GM21515 (cell line): Measurements from ENCODE around the gene TMEM50B.
"Not testable (repeated sequence)": the region's sequence is repeated elsewhere in the genome, so short reads cannot be mapped to it uniquely, and the experiment has no call there.

Experiments
- ATAC-seq: cut with Tn5 transposase; IDR thresholded peaks from one replicate; pipeline ENCODE4 v1.9.1; 2021; ENCODE audit not compliant: unreplicated experiment

The TMEM50B gene

DNA sequence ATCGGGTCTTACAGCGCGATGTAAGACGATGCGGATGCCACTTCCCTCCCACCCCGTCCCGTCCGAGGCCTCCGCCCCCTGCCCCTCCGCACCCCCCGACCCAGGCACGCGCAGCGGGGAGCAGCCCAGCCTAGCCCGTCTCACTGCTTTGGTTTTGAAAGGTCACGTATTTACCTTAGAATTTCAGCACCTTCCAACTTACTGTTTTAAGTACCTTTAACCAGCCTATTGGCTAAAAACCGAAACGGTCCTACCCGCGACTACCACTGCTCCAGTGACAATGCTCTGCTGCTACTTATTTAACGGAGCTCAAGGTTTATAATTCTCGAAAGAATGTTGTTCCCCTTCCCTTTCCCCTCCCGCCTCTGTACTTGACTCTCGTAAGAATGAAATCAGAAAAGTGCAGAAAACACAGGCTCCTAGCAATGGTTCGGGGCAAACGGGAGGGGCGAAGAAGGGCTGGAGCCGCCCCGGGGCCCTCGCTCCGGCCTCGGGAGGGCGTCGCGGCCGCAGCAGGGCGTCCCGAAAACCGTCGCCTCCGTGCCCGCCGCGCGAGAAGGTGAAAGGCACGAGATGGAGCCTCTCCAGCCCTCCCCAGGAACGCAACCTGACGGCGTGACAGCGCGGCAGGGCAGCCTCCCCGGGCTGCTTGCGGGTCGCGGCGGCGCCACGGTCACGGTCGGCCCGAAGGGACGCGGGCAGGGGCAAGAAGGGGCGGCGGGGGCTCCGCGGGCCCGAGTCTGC lies 667 bp downstream of the TMEM50B start:
- peak; percentile 26 for ATAC-seq

DNA sequence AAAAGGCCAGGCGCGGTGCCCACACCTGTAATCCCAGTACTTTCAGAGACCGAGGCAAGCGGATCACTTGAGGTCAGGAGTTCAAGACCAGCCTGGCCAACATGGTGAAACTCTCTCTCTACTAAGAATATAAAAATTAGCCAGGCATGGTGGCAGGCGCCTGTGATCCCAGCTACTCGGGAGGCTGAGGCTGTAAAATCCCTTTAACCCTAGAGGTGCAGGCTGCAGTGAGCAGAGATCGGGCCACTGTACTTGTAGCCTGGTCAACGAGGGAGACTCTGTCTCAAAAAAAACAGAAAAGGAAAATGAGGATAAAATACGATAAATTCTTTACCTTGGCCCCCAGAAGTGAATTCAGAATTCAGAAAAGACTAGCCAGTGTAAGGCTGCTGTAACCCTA lies 1.6 kb downstream of the TMEM50B start:
- ATAC-seq = no peak

DNA sequence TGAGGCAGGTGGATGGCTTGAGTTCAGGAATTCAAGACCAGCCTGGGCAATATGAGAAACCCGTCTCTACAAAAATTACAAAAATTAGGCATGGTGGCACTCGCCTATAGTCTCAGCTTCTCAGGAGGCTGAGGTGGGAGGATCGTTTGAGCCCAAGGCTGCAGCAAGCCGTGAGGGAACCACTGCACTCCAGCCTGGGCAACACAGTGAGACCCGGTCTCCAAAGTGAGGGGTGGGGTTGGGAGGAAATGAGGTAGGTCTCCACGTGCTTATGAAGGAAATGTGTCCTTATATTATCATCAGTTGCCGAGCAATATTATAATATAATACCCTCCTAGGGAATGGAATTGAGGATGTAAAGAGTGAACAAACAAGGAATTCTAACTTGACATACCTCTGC lies 2.7 kb downstream of the TMEM50B start:
- no peak for ATAC-seq

DNA sequence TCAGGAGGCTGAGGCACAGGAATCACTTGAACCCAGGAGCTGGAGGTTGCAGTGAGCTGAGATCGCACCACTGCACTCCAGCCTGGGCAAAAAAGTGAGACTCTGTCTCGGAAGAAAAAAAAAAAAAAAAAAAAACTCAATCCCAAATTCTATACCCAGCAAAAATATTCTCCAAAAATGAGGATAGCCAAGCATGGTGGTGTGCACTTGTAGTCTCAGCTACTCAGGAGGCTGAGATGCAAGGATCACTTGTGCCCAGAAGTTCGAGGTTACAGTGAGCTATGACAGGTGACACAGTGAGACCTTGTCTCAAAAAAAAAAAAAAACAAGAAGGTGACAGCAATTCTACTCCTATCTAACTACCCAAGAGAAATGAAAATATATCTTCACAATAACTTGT lies 6.4 kb downstream of the TMEM50B start:
- no peak for ATAC-seq

DNA sequence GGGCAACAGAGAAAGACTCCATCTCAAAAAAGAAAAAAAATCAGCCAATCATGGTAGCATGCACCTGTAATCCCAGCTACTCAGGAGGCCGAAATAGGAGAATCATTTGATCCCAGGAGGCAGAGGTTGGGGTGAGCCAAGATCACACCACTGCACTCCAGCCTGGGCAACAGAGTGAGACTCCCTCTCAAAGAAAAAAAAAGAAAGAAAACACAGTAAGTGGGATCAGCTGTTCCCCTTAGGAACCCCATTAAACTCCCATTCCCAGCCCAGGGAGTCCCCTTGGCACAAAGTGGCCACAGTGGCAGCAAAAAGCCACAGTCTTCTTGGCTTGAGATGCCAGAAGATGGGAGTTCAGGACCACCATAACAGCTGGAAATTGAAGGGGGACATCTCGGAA lies 9.1 kb downstream of the TMEM50B start:
- ATAC-seq = no peak

DNA sequence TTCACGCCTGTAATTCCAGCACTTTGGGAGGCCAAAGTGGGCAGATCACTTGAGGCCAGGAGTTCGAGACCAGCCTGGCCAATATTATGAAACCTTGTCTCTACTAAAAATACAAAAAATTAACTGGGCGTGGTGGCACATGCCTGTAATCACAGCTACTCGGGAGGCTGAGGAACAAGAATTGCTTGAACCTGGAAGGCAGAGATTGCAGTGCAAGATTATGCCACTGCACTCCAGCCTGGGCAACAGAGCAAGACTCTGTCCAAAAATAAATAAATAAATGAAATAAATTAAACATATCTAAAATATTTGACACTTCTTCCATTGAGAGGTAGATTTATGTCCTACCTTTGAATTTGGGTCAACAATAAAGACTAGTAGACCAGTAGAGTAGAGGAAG lies 10.6 kb downstream of the TMEM50B start:
- ATAC-seq = not testable (repeated sequence)

- no peak for ATAC-seq
Measured at GRCh38 chr21:33461538-33462250, 18.1 kb downstream of the TMEM50B start.

GRCh38 chr21:33458861-33459260 lies 20.9 kb downstream of the TMEM50B start:
- no peak for ATAC-seq

- no peak for ATAC-seq
Measured at GRCh38 chr21:33455686-33456446, 23.9 kb downstream of the TMEM50B start.

- no peak for ATAC-seq
Measured at GRCh38 chr21:33452362-33452761, 27.4 kb downstream of the TMEM50B start.

DNA sequence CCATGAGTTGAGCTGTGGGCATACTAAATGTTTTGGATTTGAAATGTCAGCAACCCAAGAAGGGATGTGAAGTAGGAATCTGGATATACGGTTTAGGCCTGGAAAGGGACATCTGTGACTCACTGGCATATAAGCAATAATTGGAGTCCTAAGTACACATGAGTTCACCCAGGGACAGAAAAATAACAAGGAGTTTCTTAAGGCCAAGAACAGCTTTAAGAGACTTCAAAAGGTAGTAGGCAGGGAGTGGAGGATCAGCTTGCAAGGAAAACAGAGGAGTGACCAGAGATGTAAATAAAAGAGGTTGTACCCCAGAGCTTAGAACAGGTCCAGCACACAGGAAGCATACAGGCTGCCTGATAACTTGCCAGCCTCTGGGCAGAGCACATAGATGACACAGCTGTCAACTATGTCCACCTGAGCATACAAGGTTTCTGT lies 28.1 kb downstream of the TMEM50B start:
- ATAC-seq = no peak

- ATAC-seq = no peak
Measured at GRCh38 chr21:33449616-33450015, 30.2 kb downstream of the TMEM50B start.

GRCh38 chr21:33446620-33447019 lies 33.2 kb downstream of the TMEM50B start:
- not testable (repeated sequence) for ATAC-seq

- ATAC-seq = no peak
Measured at GRCh38 chr21:33444499-33444898, 35.3 kb downstream of the TMEM50B start.

DNA sequence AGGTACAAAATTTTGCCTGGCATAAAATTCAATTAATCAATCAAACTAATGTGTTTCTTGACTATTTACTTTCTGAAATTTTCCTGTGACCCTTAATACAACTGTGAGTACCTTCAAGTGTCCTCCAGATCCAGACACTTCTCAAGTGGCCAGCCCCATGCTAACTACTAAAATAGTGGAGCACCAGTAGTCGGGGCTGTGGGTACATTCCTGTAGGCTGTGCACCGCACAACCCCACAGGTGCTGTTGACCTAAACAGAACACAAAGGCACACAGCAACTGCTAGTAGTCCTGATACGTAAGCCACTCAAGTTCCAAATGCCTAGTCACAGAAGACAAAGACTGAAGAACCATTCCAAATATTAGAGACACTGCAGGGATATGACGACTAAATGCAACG lies 36.6 kb downstream of the TMEM50B start:
- ATAC-seq = no peak

DNA sequence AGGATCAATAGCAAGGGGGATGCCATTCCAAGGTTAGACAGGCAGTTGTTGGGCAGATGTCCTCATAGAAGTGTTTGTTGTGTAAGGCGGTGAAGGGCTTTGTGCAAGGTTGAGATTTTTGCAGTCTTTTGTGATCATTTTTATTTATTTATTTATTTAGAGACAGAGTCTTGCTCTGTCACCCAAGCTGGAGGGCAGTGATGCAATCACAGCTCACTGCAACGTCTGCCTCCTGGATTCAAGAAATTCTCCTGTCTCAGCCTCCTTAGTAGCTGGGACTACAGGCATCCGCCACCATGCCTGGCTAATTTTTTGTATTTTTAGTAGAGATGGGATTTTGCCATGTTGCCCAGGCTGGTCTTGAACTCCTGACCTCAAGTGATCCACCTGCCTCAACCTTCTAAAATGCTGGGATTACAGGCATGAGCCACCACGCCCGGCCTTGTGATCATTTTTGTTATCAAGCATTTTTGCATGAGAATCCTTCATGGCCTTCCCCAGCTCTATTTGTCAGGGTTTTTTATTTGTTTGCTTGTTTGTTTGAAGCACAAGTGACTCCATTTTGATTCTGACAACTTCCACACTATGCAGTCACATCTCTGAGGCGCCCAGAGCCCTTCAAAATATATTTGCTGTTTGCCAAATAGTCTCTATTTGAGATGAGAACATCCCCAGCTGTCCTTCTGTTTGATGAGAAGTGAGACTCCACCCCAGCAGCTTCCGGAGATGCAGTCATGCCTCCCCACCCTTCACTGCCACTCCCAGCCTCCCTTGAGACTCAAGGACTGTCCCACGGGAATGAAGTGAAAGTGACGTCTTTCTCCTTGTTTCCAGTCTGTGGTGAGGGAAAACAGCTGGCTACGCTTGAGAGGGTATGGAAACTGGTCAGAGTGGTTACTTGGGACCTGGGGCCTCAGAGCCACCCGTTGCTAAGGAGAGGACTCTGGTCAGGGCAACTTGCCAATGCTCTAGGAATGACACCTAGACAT lies 38.0 kb downstream of the TMEM50B start:
- peak; percentile 78 for ATAC-seq

GRCh38 chr21:33437140-33437539 lies 42.6 kb downstream of the TMEM50B start:
- ATAC-seq = no peak

DNA sequence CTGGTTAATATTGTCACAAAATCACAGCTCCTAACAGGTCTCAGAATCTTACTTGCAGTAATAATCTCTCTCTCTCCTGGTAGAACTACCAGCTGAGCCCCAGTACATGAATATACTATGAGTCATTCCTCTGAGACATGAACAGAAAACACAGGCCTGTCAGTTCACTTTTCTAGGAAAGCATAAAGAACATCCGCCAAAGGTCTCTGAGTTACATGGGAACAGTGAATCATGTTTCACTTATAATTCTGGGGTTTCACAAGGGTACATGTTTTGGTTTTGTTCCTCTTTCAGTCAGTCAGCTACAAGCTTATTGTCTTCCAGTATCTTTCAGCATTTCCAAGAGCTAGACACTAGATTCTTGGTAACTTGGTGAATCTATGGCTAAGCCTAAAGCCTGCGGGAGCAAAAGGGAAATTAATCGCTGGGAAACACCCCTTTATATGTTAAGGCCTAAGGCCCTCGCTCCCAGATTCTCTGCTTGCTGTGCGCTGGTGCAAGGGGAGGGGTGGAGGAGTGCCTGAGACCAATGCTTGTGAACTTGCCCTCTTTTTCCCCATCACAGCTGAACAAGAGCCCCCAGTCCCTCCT lies 44.9 kb downstream of the TMEM50B start:
- peak; percentile 88 for ATAC-seq

- no peak for ATAC-seq
Measured at GRCh38 chr21:33433425-33434114, 46.2 kb downstream of the TMEM50B start.

DNA sequence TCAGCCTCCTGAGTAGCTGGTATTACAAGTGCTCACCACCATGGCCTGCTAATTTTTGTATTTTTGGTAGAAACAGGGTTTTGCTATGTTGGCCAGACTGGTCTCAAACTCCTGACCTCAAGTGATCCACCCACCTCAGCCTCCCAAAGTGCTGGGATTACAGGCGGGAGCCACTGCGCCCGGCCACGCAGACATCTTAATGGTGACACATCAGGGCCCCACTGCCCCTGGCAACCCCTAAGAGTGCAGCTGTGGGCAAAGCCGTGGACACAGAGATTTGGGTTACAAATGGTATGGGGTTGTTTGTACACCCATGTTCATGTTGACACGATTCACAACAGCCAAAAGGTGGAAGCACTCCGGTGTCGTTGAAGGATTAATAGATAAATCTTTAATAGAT lies 46.8 kb downstream of the TMEM50B start:
- ATAC-seq = no peak
